WTC11 (cell line): Measurements from ENCODE around the gene PHLDA3. TPM values are rescaled to one million over a fixed set of nuclear protein-coding genes. Genes with fewer than 3 reads are reported as not detected.
A peak's percentile ranks its signal among the peaks of the same experiment; 100 is the strongest.

Experiments
- ATAC-seq: fragments of 200-7000 bp; cut with Tn5 transposase; 2 replicates; pipeline ENCODE4 v1.10.0; 2021; ENCODE audit warnings: mild to moderate bottlenecking, moderate library complexity
- CTCF ChIA-PET: fragments of 300-600 bp; sonication (Branson Sonifier 250); formaldehyde crosslinking; loops from one replicate; lab custom pipeline; 2021; ENCODE audit warnings: antibody characterized with exemption; lab: Charles Lee
- POLR2A ChIA-PET: fragments of 350-600 bp; sonication (Branson Sonifier 250); formaldehyde crosslinking; loops from one replicate; lab custom pipeline; 2021; ENCODE audit warnings: antibody characterized with exemption; lab: Charles Lee
- DNase-seq: peaks from one replicate; pipeline ENCODE4 v3.0.0; 2021; ENCODE audit warnings: low spot score
- H3K27ac Mint-ChIP-seq: 2 replicates; pipeline ENCODE4 v1.8.0; 2021; ENCODE audit warnings: mixed read lengths
- H3K27me3 Mint-ChIP-seq: 2 replicates; pipeline ENCODE4 v1.8.0; 2021; ENCODE audit warnings: low read depth, mild to moderate bottlenecking, moderate library complexity, mixed read lengths
- H3K36me3 Mint-ChIP-seq: 2 replicates; pipeline ENCODE4 v1.8.0; 2021; ENCODE audit warnings: mixed read lengths
- H3K4me1 Mint-ChIP-seq: 2 replicates; pipeline ENCODE4 v1.8.0; 2022; ENCODE audit warnings: mixed read lengths
- H3K4me3 Mint-ChIP-seq: 2 replicates; pipeline ENCODE4 v1.8.0; 2021; ENCODE audit warnings: mild to moderate bottlenecking, moderate library complexity, mixed read lengths
- H3K9me3 Mint-ChIP-seq: 2 replicates; pipeline ENCODE4 v1.8.0; 2021; ENCODE audit warnings: mixed read lengths
- ESRRA ChIP-seq: sonication (generic); formaldehyde crosslinking; IDR thresholded peaks from 2 replicates; pipeline ENCODE4 v1.8.1; 2022; ENCODE audit warnings: mild to moderate bottlenecking, missing genetic modification reagents, borderline replicate concordance
- FOXK1 ChIP-seq: sonication (generic); formaldehyde crosslinking; IDR thresholded peaks from 2 replicates; pipeline ENCODE4 v1.8.0; 2022; ENCODE audit warnings: mild to moderate bottlenecking, moderate library complexity, missing genetic modification reagents
- GABPB1 ChIP-seq: sonication (generic); formaldehyde crosslinking; IDR thresholded peaks from 2 replicates; pipeline ENCODE4 v1.8.1; 2023; ENCODE audit warnings: mild to moderate bottlenecking, missing genetic modification reagents
- JAZF1 ChIP-seq: fragments of 250-450 bp; sonication (Bioruptor Pico); IDR thresholded peaks from 2 replicates; pipeline ENCODE4 v1.9.0; 2021; ENCODE audit warnings: moderate library complexity, mild to moderate bottlenecking, inconsistent platforms
- MXD4 ChIP-seq: fragments of 250-450 bp; sonication (Bioruptor Pico); IDR thresholded peaks from 2 replicates; pipeline ENCODE4 v1.8.0; 2021; ENCODE audit warnings: mild to moderate bottlenecking, moderate library complexity, borderline replicate concordance
- NR2C2 ChIP-seq: sonication (generic); formaldehyde crosslinking; IDR thresholded peaks from 2 replicates; pipeline ENCODE4 v1.8.0; 2022; ENCODE audit warnings: mild to moderate bottlenecking, missing genetic modification reagents
- PRRX2 ChIP-seq: fragments of 250-450 bp; sonication (Bioruptor Pico); IDR thresholded peaks from 2 replicates; pipeline ENCODE4 v1.8.0; 2021; ENCODE audit warnings: mild to moderate bottlenecking
- ZNF138 ChIP-seq: sonication (generic); formaldehyde crosslinking; conservative IDR thresholded peaks from 2 replicates; pipeline ENCODE4 v1.8.1; 2022; ENCODE audit warnings: mild to moderate bottlenecking, moderate library complexity, missing genetic modification reagents
- ZNF219 ChIP-seq: sonication (generic); formaldehyde crosslinking; IDR thresholded peaks from 2 replicates; pipeline ENCODE4 v1.8.0; 2023; ENCODE audit warnings: missing genetic modification reagents, mild to moderate bottlenecking, borderline replicate concordance
- ZNF423 ChIP-seq: fragments of 250-450 bp; sonication (Bioruptor Pico); IDR thresholded peaks from 2 replicates; pipeline ENCODE4 v2.1.2; 2022; ENCODE audit warnings: mild to moderate bottlenecking, moderate library complexity
- ZNF671 ChIP-seq: fragments of 250-450 bp; sonication (Bioruptor Pico); IDR thresholded peaks from 2 replicates; pipeline ENCODE4 v1.8.0; 2021; ENCODE audit warnings: mild to moderate bottlenecking
- total RNA-seq: library from RNA; stranded (reverse); gene quantifications from 3 replicates; pipeline ENCODE4 v1.2.3, GENCODE V29; 2021
- TF ChIP-seq, protein P1 (sequence below): sonication (generic); formaldehyde crosslinking; IDR thresholded peaks from 2 replicates; pipeline ENCODE4 v1.8.0; 2022; ENCODE audit warnings: missing genetic modification reagents
- TF ChIP-seq, protein P2 (sequence below): sonication (generic); formaldehyde crosslinking; IDR thresholded peaks from 2 replicates; pipeline ENCODE4 v1.8.0; 2023; ENCODE audit warnings: missing genetic modification reagents
- TF ChIP-seq, protein P3 (sequence below): sonication (generic); formaldehyde crosslinking; conservative IDR thresholded peaks from 2 replicates; pipeline ENCODE4 v1.8.1; 2022; ENCODE audit warnings: mild to moderate bottlenecking, missing genetic modification reagents
- TF ChIP-seq, protein P4 (sequence below): sonication (generic); formaldehyde crosslinking; IDR thresholded peaks from 2 replicates; pipeline ENCODE4 v1.8.1; 2022; ENCODE audit warnings: low read depth, missing genetic modification reagents, borderline replicate concordance

The PHLDA3 gene
- total RNA-seq, 1 experiment from 2014 or later = 95.1 TPM

DNA sequence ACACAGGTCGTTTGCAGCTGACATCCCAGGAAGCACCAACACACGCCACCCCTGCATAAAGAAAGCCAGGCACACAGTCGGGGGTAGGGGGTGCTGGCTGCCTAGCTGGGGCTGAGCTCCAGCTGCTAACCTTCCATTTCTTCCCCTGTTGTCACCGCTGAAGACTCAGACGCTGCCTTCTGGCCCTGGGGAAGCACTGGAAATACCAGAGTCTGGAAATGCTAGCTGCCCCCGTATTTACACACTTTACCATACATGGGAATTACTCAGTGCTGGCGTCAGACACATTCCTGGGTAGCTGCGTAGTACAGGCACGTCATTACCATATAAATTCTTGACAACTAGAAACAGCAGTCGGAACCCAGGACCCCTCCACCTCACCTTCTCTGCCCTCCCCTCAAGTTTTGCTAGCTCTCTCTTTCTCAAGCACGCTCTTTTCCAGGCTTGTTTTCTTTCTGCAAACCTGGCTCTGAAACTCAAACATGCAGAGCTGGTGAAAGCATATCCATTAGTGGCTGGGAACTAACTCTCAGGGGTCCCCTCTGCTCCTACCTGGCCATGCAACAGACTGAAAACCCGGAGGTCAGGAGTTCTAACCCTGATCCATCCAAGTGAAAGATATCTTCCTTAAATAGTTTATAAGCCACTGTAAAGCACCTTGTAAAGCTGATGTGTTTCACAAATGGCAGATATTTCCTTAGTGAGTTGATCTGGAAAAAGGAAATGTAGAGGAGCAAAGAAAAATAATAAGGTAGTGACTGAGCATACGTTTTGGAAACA, 34.6 kb upstream of the PHLDA3 start:
- TF ChIP-seq ZNF138 (CRISPR knock-in tag) (no peak), MXD4 (CRISPR knock-in tag) (no peak), ZNF423 (CRISPR knock-in tag) (peak; percentile 73), ZNF219 (CRISPR knock-in tag) (no peak), JAZF1 (CRISPR knock-in tag) (no peak)
- TF ChIP-seq, protein P1, sequence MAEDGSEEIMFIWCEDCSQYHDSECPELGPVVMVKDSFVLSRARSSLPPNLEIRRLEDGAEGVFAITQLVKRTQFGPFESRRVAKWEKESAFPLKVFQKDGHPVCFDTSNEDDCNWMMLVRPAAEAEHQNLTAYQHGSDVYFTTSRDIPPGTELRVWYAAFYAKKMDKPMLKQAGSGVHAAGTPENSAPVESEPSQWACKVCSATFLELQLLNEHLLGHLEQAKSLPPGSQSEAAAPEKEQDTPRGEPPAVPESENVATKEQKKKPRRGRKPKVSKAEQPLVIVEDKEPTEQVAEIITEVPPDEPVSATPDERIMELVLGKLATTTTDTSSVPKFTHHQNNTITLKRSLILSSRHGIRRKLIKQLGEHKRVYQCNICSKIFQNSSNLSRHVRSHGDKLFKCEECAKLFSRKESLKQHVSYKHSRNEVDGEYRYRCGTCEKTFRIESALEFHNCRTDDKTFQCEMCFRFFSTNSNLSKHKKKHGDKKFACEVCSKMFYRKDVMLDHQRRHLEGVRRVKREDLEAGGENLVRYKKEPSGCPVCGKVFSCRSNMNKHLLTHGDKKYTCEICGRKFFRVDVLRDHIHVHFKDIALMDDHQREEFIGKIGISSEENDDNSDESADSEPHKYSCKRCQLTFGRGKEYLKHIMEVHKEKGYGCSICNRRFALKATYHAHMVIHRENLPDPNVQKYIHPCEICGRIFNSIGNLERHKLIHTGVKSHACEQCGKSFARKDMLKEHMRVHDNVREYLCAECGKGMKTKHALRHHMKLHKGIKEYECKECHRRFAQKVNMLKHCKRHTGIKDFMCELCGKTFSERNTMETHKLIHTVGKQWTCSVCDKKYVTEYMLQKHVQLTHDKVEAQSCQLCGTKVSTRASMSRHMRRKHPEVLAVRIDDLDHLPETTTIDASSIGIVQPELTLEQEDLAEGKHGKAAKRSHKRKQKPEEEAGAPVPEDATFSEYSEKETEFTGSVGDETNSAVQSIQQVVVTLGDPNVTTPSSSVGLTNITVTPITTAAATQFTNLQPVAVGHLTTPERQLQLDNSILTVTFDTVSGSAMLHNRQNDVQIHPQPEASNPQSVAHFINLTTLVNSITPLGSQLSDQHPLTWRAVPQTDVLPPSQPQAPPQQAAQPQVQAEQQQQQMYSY (CRISPR knock-in tag) = peak; percentile 71
- TF ChIP-seq, protein P2, sequence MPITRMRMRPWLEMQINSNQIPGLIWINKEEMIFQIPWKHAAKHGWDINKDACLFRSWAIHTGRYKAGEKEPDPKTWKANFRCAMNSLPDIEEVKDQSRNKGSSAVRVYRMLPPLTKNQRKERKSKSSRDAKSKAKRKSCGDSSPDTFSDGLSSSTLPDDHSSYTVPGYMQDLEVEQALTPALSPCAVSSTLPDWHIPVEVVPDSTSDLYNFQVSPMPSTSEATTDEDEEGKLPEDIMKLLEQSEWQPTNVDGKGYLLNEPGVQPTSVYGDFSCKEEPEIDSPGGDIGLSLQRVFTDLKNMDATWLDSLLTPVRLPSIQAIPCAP (CRISPR knock-in tag) = no peak
- H3K4me1 Mint-ChIP-seq = peaks cover 62% of the 10 kb centered on the region
- H3K9me3 Mint-ChIP-seq = no peaks in the 10 kb centered on the region
- no peaks in the 10 kb centered on the region for H3K36me3 Mint-ChIP-seq
- peak overlapping the region; percentile 2; the same call in 1 of the 2 replicates for H3K4me3 Mint-ChIP-seq
- peak; percentile 44 for ATAC-seq
- H3K27ac Mint-ChIP-seq = peak overlapping the region; percentile 92
- peaks cover 30% of the 10 kb centered on the region for H3K27me3 Mint-ChIP-seq
- ChIA-PET POLR2A (interaction anchor here (0.5 to 3.6 kb wide), 6 partner anchors 9 to 560 kb away, joined by 3 to 24 read pairs (median 4); partner anchors contain the start of gene PHLDA3), CTCF (interaction anchor here (1.0 to 11.6 kb wide), 10 partner anchors 9 to 392 kb away, joined by 3 to 276 read pairs (median 5); partner anchors contain the start of gene PHLDA3)
- peak; percentile 52 for DNase-seq

DNA sequence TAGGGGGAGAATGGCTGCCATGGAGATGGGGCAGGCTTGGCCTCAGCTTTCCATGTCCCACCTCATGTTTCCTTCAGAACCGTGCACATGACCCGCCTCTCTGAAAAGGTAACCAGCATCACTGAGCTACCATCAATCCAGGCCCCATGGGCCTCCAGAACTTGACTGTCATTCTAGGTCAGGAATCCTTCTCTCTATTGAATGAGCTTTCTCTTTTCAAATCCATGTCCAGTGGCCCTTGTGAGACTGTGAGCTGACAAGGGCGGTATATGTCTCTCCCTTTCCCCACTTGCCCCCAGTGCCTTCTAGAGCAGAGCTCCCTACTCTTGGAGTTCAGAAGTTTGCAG, 33.5 kb upstream of the PHLDA3 start:
- Mint-ChIP-seq H3K27ac (peak overlapping the region; percentile 37; the same call in 1 of the 2 replicates), H3K4me1 (peaks cover 62% of the 10 kb centered on the region), H3K4me3 (no peak overlapping the region), H3K27me3 (peaks cover 19% of the 10 kb centered on the region), H3K36me3 (no peaks in the 10 kb centered on the region), H3K9me3 (no peaks in the 10 kb centered on the region)
- TF ChIP-seq, protein P3, sequence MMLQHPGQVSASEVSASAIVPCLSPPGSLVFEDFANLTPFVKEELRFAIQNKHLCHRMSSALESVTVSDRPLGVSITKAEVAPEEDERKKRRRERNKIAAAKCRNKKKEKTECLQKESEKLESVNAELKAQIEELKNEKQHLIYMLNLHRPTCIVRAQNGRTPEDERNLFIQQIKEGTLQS = no peak
- TF ChIP-seq, protein P4, sequence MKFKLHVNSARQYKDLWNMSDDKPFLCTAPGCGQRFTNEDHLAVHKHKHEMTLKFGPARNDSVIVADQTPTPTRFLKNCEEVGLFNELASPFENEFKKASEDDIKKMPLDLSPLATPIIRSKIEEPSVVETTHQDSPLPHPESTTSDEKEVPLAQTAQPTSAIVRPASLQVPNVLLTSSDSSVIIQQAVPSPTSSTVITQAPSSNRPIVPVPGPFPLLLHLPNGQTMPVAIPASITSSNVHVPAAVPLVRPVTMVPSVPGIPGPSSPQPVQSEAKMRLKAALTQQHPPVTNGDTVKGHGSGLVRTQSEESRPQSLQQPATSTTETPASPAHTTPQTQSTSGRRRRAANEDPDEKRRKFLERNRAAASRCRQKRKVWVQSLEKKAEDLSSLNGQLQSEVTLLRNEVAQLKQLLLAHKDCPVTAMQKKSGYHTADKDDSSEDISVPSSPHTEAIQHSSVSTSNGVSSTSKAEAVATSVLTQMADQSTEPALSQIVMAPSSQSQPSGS (CRISPR knock-in tag) = no peak
- no peak for TF ChIP-seq FOXK1 (CRISPR knock-in tag)
- no peak for TF ChIP-seq ESRRA (CRISPR knock-in tag)
- TF ChIP-seq PRRX2 = no peak
- no peak for TF ChIP-seq ZNF671
- TF ChIP-seq NR2C2 (CRISPR knock-in tag) = no peak
- no peak for TF ChIP-seq GABPB1 (CRISPR knock-in tag)
- no peak for ATAC-seq
- DNase-seq = no peak
- ChIA-PET POLR2A (interaction anchor here (2.3 to 3.6 kb wide), 3 partner anchors 10 to 33 kb away, joined by 5 to 24 read pairs (median 21); partner anchors contain the start of gene PHLDA3), CTCF (interaction anchor here (1.1 to 11.6 kb wide), 12 partner anchors 10 to 393 kb away, joined by 3 to 276 read pairs (median 5); no protein-coding TSS in a partner anchor)
